ENCODE measurements around the gene GSTM3. TPM values are rescaled to one million over a fixed set of nuclear protein-coding genes. Genes with fewer than 3 reads are reported as not detected.

Gene GSTM3
- total and polyA plus RNA-seq, 9 of the 15 experiments (the other 6 are each of a cell fraction or from before 2014, with no cell fraction given): 3.9 to 24.5 (median 9.4) TPM

DNA sequence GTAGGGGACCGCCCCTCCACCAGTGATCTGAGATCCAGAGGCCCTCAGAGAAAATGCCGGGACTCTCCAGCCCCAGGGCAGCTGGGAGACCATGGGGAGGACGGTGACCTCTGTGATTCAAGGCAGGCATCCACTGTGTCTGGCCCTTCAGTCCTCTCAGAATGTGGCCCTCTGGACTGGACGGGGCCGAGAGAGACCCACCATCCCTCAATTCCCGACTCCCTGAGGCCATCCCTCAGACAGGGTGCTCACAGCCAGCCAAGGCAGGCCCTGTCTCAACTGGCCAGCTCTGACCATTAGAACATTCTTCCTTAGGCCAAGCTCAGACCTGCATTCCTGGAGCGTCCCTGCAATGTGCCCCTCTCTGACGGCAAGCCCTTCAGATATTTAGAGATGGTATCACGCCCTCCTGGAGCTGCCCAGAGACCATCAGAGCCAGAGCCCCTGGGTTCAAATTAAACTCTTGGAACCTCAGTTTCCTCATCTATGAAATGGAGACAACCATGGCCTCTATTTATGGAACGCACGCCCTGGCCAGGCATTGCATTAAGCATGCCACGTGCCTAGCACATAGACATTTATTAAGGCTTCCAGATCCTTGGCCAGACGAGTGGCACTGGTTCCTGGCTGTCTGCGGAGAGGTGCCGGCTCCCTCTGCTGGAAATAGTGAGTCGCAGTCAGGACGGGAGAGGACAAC is 32.5 kb upstream of the GSTM3 start (continued):
- TF ChIP-seq, protein P1, sequence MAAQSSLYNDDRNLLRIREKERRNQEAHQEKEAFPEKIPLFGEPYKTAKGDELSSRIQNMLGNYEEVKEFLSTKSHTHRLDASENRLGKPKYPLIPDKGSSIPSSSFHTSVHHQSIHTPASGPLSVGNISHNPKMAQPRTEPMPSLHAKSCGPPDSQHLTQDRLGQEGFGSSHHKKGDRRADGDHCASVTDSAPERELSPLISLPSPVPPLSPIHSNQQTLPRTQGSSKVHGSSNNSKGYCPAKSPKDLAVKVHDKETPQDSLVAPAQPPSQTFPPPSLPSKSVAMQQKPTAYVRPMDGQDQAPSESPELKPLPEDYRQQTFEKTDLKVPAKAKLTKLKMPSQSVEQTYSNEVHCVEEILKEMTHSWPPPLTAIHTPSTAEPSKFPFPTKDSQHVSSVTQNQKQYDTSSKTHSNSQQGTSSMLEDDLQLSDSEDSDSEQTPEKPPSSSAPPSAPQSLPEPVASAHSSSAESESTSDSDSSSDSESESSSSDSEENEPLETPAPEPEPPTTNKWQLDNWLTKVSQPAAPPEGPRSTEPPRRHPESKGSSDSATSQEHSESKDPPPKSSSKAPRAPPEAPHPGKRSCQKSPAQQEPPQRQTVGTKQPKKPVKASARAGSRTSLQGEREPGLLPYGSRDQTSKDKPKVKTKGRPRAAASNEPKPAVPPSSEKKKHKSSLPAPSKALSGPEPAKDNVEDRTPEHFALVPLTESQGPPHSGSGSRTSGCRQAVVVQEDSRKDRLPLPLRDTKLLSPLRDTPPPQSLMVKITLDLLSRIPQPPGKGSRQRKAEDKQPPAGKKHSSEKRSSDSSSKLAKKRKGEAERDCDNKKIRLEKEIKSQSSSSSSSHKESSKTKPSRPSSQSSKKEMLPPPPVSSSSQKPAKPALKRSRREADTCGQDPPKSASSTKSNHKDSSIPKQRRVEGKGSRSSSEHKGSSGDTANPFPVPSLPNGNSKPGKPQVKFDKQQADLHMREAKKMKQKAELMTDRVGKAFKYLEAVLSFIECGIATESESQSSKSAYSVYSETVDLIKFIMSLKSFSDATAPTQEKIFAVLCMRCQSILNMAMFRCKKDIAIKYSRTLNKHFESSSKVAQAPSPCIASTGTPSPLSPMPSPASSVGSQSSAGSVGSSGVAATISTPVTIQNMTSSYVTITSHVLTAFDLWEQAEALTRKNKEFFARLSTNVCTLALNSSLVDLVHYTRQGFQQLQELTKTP (IDR thresholded peaks at IDR 0.05; ENCODE audit: low read depth in 1 of 2, partially characterized antibody in 2 of 2): no peak
- TF ChIP-seq RBM22 (IDR thresholded peaks at IDR 0.05; ENCODE audit: low read depth, low read length, poor library complexity, severe bottlenecking): no peak
- TF ChIP-seq, protein P2, sequence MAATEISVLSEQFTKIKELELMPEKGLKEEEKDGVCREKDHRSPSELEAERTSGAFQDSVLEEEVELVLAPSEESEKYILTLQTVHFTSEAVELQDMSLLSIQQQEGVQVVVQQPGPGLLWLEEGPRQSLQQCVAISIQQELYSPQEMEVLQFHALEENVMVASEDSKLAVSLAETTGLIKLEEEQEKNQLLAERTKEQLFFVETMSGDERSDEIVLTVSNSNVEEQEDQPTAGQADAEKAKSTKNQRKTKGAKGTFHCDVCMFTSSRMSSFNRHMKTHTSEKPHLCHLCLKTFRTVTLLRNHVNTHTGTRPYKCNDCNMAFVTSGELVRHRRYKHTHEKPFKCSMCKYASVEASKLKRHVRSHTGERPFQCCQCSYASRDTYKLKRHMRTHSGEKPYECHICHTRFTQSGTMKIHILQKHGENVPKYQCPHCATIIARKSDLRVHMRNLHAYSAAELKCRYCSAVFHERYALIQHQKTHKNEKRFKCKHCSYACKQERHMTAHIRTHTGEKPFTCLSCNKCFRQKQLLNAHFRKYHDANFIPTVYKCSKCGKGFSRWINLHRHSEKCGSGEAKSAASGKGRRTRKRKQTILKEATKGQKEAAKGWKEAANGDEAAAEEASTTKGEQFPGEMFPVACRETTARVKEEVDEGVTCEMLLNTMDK (IDR thresholded peaks at IDR 0.05; ENCODE audit: borderline replicate concordance, insufficient read depth, low read depth, low read length, poor library complexity, severe bottlenecking): peak; percentile 37
- TF ChIP-seq ZNF12 (CRISPR knock-in tag; IDR thresholded peaks at IDR 0.05): no peak
- no peak for TF ChIP-seq NFATC3 (IDR thresholded peaks at IDR 0.05)
- TF ChIP-seq ZBTB17 (CRISPR knock-in tag; IDR thresholded peaks at IDR 0.05): 0 out of 2 replicates have a peak, but pooled peaks have one; percentile 51
- TF ChIP-seq RHOXF2B (CRISPR knock-in tag; conservative IDR thresholded peaks at IDR 0.05): 0 out of 2 replicates have a peak, but pooled peaks have one; percentile 54
- TF ChIP-seq ZC3H8 (IDR thresholded peaks at IDR 0.05): no peak
- 0 out of 2 replicates have a peak, but pooled peaks have one; percentile 50 for TF ChIP-seq SP1 (CRISPR knock-in tag; IDR thresholded peaks at IDR 0.05)
